HepG2 (cell line): ENCODE data around the gene SEZ6L. TPM values are rescaled to one million over a fixed set of nuclear protein-coding genes. Genes with fewer than 3 reads are reported as not detected.

ENCODE experiments used
- ATAC-seq: fragments of 200-7000 bp; cut with Tn5 transposase; 3 replicates; pipeline ENCODE4 v1.9.1; 2020; ENCODE audit warnings: mild to moderate bottlenecking, moderate library complexity
- BruUV-seq: library from RNA; stranded (reverse); fragments of 400-500 nt; replicated peaks from 2 replicates; lab custom pipeline; 2021; lab: Mats Ljungman, UMichigan
- CTCF ChIA-PET: fragments of 300-600 bp; formaldehyde crosslinking; extraction: SDS; loops from one replicate; lab custom pipeline; 2021; ENCODE audit warnings: low total read pairs, inconsistent platforms, low intra/inter-chr PET ratio; lab: Yijun Ruan, JAX
- POLR2A ChIA-PET: fragments of 350-600 bp; sonication (Branson Sonifier 250); formaldehyde crosslinking; loops from one replicate; lab custom pipeline; 2020; ENCODE audit warnings: antibody characterized with exemption, inconsistent platforms; lab: Yijun Ruan, JAX
- DNase-seq: peaks from one replicate; pipeline ENCODE4 v3.0.0-alpha.2; 2015; ENCODE audit warnings: low spot score
- FAIRE-seq: peaks from 3 replicates; lab custom pipeline; 2011; peaks lifted over from hg19 to GRCh38; lab: Jason Lieb, UNC
- H2AFZ ChIP-seq: one replicate; pipeline ENCODE4 v1.6.1; 2011; ENCODE audit warnings: low read length, inconsistent platforms
- H3K27ac ChIP-seq: fragments of 300-600 bp; 3 replicates; pipeline ENCODE4 v1.8.0; 2011; ENCODE audit warnings: mixed run types, mild to moderate bottlenecking, mixed read lengths, low read length, inconsistent platforms; ENCODE audit not compliant: insufficient read depth; ENCODE audit errors: extremely low read length
- H3K27me3 ChIP-seq, 2 experiments: fragments of 200-600 bp in 1 of 2; 2 replicates in 1 of 2; 3 replicates in 1 of 2; pipeline versions ENCODE4 v1.6.0 to v1.8.0; 2011; ENCODE audit warnings: low read length in 2 of 2, mild to moderate bottlenecking in 2 of 2, moderate library complexity in 2 of 2, inconsistent platforms in 1 of 2; ENCODE audit not compliant: insufficient read depth in 2 of 2, control insufficient read depth in 1 of 2
- H3K36me3 ChIP-seq, 2 experiments: fragments of 200-600 bp in 1 of 2; replicated peaks in 1 of 2; 2 replicates in 1 of 2; 3 replicates in 1 of 2; pipeline versions ENCODE4 v1.5.1 to v1.8.0; 2011; ENCODE audit warnings: low read length in 2 of 2, inconsistent platforms in 1 of 2; ENCODE audit not compliant: insufficient read depth in 2 of 2, control insufficient read depth in 1 of 2
- H3K4me1 ChIP-seq: 2 replicates; pipeline ENCODE4 v1.5.1; 2012; ENCODE audit warnings: low read length, inconsistent platforms; ENCODE audit not compliant: insufficient read depth
- H3K4me2 ChIP-seq: 2 replicates; pipeline ENCODE4 v1.6.0; 2011; ENCODE audit warnings: low read depth, low read length, inconsistent platforms
- H3K4me3 ChIP-seq, 3 experiments: fragments of 200-600 bp in 1 of 3; sonication (generic), shearing (Covaris generic) in 1 of 3; replicated peaks in 1 of 3; 2 replicates each; pipeline ENCODE4 v1.5.1; 2011 to 2016; ENCODE audit warnings: low read length in 3 of 3, inconsistent platforms in 2 of 3, low read depth in 2 of 3, mild to moderate bottlenecking in 2 of 3, control low read depth in 1 of 3, mixed read lengths in 1 of 3; ENCODE audit not compliant: insufficient read depth in 1 of 3
- H3K79me2 ChIP-seq: one replicate; pipeline ENCODE4 v1.6.1; 2011; ENCODE audit warnings: low read length, inconsistent platforms; ENCODE audit not compliant: insufficient read depth
- H3K9ac ChIP-seq: 2 replicates; pipeline ENCODE4 v1.6.0; 2011; ENCODE audit warnings: mild to moderate bottlenecking, low read depth, low read length, inconsistent platforms; ENCODE audit not compliant: insufficient read depth
- H3K9me3 ChIP-seq: 2 replicates; pipeline ENCODE4 v1.5.1; 2012; ENCODE audit warnings: mild to moderate bottlenecking, low read length
- H4K20me1 ChIP-seq: 2 replicates; pipeline ENCODE4 v1.6.0; 2011; ENCODE audit warnings: inconsistent platforms, mild to moderate bottlenecking, low read length, moderate library complexity; ENCODE audit not compliant: insufficient read depth
- FOXO1 ChIP-seq: sonication (generic); formaldehyde crosslinking; IDR thresholded peaks from 2 replicates; pipeline ENCODE4 v1.4.0; 2020; ENCODE audit warnings: missing genetic modification reagents
- GABPB1 ChIP-seq: IDR thresholded peaks from 2 replicates; pipeline ENCODE4 v1.6.1; 2016; ENCODE audit warnings: mild to moderate bottlenecking, missing genetic modification reagents, moderate library complexity, missing compliant biosample characterization
- JUNB ChIP-seq: sonication (generic); formaldehyde crosslinking; IDR thresholded peaks from 2 replicates; pipeline ENCODE4 v1.8.0; 2022; ENCODE audit warnings: missing genetic modification reagents, mild to moderate bottlenecking, borderline replicate concordance
- KDM5A ChIP-seq: fragments of 200-600 bp; sonication (generic); IDR thresholded peaks from 2 replicates; pipeline ENCODE4 v1.7.0; 2018; ENCODE audit warnings: antibody characterized with exemption, mild to moderate bottlenecking, low read length, borderline replicate concordance
- MYNN ChIP-seq: sonication (generic); formaldehyde crosslinking; IDR thresholded peaks from 2 replicates; pipeline ENCODE4 v1.4.0; 2020; ENCODE audit warnings: mild to moderate bottlenecking, low read depth, missing genetic modification reagents
- NFE2L2 ChIP-seq: fragments of 150-350 bp; IDR thresholded peaks from 2 replicates; pipeline ENCODE4 v1.6.1; 2014; ENCODE audit warnings: low read length
- NR2F1 ChIP-seq, 2 experiments: fragments of 450-650 bp in 1 of 2; formaldehyde crosslinking in 1 of 2; IDR thresholded peaks; 2 replicates each; pipeline versions ENCODE4 v1.5.0 to v1.6.1; 2016 to 2020; ENCODE audit warnings: mild to moderate bottlenecking in 1 of 2, missing compliant biosample characterization in 1 of 2, missing genetic modification reagents in 1 of 2, moderate library complexity in 1 of 2
- SIN3B ChIP-seq: fragments of 150-350 bp; IDR thresholded peaks from 2 replicates; pipeline ENCODE4 v1.6.1; 2014; ENCODE audit warnings: low read length
- SMAD1 ChIP-seq: sonication (generic); formaldehyde crosslinking; IDR thresholded peaks from 2 replicates; pipeline ENCODE4 v1.4.0; 2020; ENCODE audit warnings: missing genetic modification reagents, low read depth, mild to moderate bottlenecking, borderline replicate concordance
- ZKSCAN1 ChIP-seq: fragments of 150-350 bp; IDR thresholded peaks from 2 replicates; pipeline ENCODE4 v1.6.1; 2014; ENCODE audit warnings: low read length
- WGBS: methylation state at CpG from one replicate; pipeline ENCODE4 v1.1.6; 2017; ENCODE audit warnings: low lambda C conversion rate; 5-methylcytosine and 5-hydroxymethylcytosine counted together
- in situ Hi-C: cut with HindIII; loops from 2 replicates; pipeline ENCODE4 v1.10.0; 2017; ENCODE audit warnings: low pct_unique_long_range_greater_than_20kb; ENCODE audit not compliant: extremely low pct_ligation_motif_present
- intact Hi-C: fragments of 100-400 bp; cut with micrococcal nuclease; formaldehyde crosslinking; loops from one replicate; pipeline ENCODE4 v1.10.0; 2022; ENCODE audit not compliant: unreplicated experiment
- polyA plus RNA-seq, 8 experiments: library from polyadenylated mRNA; depleted of rRNA in 3 of 8; stranded (reverse) in 7 of 8; unstranded in 1 of 8; fragments of >200 nt; fragmentation: Illumina TruSeq in 4 of 8; extraction: Trizol in 4 of 8; gene quantifications; 2 replicates each; pipeline versions ENCODE4 v1.2.1 to v1.2.3, GENCODE V29; 2011 to 2016; ENCODE audit warnings: low read depth in 4 of 8, missing spikeins in 1 of 8, mixed read lengths in 1 of 8; ENCODE audit not compliant: insufficient read depth in 1 of 8
- total RNA-seq, 5 experiments: library from RNA; depleted of rRNA; stranded (reverse); fragments of >200 nt; fragmentation: Illumina TruSeq; extraction: Trizol; gene quantifications; 2 replicates each; pipeline ENCODE4 v1.2.3, GENCODE V29; 2016; ENCODE audit warnings: low read depth in 1 of 5

Gene SEZ6L
- total and polyA plus RNA-seq, 2 of the 13 experiments (the other 11 are each of a cell fraction or from before 2014, with no cell fraction given), result not detected

DNA sequence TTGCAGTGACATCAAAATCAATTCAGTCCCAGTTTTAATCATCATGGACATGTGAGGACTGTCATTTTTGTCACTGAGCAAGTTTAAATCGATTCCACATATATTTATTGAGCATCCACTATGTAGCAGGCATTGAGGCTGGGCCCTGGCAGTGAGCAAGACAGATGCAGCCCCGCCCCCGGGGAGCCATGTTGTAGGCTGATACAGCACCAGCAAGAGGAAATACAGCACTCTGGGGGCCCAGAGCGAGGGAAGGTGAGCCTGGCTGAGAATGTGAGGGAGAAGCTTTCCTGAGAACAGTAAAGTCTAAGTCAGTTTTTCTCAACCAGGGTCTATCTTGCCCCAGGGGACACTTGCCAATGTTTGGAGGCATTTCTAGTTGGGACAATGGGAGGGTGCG is 151.2 kb downstream of the SEZ6L start:
- CTCF ChIA-PET, result no interaction called here
- in situ Hi-C loops (no loop called here), intact Hi-C loops (no loop called here)
- Histone ChIP-seq H4K20me1 (no peaks in the 10 kb centered on the region), H3K4me2 (no peak overlapping the region), H3K27ac (no peak overlapping the region)
- ATAC-seq, result no peak
- TF ChIP-seq NR2F1 (CRISPR knock-in tag; IDR thresholded peaks at IDR 0.05) (no peak), GABPB1 (CRISPR knock-in tag) (no peak), SIN3B (no peak)
- TF ChIP-seq, all 625 proteins: peak for 0
- H2AFZ ChIP-seq, result no peak overlapping the region
- H3K9ac ChIP-seq, result no peak overlapping the region
- no peaks in the 10 kb centered on the region for H3K36me3 ChIP-seq
- H3K27me3 ChIP-seq, result peaks cover 0 to 2% of the 10 kb centered on the region in 2 experiments; a peak in 1 of 5 replicates
- H3K4me3 ChIP-seq, result no peak overlapping the region
- BruUV-seq, result no TSS peak
- DNase-seq (no peak), FAIRE-seq (no peak)
- H3K4me1 ChIP-seq, result no peaks in the 10 kb centered on the region
- 3% methylated on average over 2 of the region's 5 CpGs for WGBS
- H3K9me3 ChIP-seq, result no peaks in the 10 kb centered on the region
- H3K79me2 ChIP-seq, result no peaks in the 10 kb centered on the region
- POLR2A ChIA-PET, result no interaction called here

DNA sequence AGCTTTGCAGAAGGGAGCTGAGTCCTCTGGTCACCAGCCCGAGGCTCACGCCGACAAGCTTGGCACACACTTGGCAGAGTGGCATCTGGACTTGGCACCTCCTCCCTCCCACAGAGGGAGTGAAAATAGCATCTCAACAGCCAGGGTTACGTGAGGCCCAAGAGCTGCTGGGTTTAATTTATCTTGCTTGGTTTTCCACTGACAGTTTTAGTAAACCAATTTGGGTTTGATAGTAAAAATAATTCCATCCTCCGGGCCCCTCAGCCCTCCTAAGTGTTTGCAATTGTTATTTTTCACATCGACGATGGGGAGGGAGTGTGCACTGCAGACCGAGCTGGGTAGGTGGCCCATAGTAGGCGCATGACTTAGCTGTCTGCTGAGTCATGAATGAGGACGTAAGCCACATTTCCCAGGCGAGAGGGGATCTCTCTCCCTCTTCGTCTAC is 152.2 kb downstream of the SEZ6L start:
- no peaks in the 10 kb centered on the region; a peak in 1 of 5 replicates for H3K27me3 ChIP-seq
- H3K4me3 ChIP-seq, result no peak overlapping the region
- CTCF ChIA-PET, result no interaction called here
- FAIRE-seq, result no peak
- no peaks in the 10 kb centered on the region for H4K20me1 ChIP-seq
- H3K27ac ChIP-seq, result no peak overlapping the region
- no peak overlapping the region for H3K4me2 ChIP-seq
- H2AFZ ChIP-seq, result no peak overlapping the region
- no peaks in the 10 kb centered on the region for H3K36me3 ChIP-seq
- in situ Hi-C loops (no loop called here), intact Hi-C loops (no loop called here)
- no peak overlapping the region for H3K9ac ChIP-seq
- no peaks in the 10 kb centered on the region for H3K4me1 ChIP-seq
- no TSS peak for BruUV-seq
- WGBS, result 17% methylated on average over 12 of the region's 12 CpGs
- ATAC-seq, result no peak
- TF ChIP-seq FOXO1 (CRISPR knock-in tag), result no peak
- TF ChIP-seq ZKSCAN1, result 0 out of 2 replicates have a peak, but pooled peaks have one; percentile 55
- no peak for TF ChIP-seq JUNB (CRISPR knock-in tag)
- TF ChIP-seq NFE2L2, result peak; percentile 34; the same call in 1 of the 2 replicates
- no peak for TF ChIP-seq KDM5A
- no peak for TF ChIP-seq SMAD1 (CRISPR knock-in tag)
- TF ChIP-seq MYNN, result no peak
- no peaks in the 10 kb centered on the region for H3K79me2 ChIP-seq
- no peak for DNase-seq
- no peaks in the 10 kb centered on the region for H3K9me3 ChIP-seq
- POLR2A ChIA-PET, result no interaction called here
